ENCODE measurements around the gene ZBTB14. TPM values are rescaled to one million over a fixed set of nuclear protein-coding genes. Genes with fewer than 3 reads are reported as not detected.
A peak's percentile ranks its signal among the peaks of the same experiment; 100 is the strongest.

ZBTB14 gene
- total RNA-seq, 1 donor from 2014 or later, result 16.1 TPM

DNA sequence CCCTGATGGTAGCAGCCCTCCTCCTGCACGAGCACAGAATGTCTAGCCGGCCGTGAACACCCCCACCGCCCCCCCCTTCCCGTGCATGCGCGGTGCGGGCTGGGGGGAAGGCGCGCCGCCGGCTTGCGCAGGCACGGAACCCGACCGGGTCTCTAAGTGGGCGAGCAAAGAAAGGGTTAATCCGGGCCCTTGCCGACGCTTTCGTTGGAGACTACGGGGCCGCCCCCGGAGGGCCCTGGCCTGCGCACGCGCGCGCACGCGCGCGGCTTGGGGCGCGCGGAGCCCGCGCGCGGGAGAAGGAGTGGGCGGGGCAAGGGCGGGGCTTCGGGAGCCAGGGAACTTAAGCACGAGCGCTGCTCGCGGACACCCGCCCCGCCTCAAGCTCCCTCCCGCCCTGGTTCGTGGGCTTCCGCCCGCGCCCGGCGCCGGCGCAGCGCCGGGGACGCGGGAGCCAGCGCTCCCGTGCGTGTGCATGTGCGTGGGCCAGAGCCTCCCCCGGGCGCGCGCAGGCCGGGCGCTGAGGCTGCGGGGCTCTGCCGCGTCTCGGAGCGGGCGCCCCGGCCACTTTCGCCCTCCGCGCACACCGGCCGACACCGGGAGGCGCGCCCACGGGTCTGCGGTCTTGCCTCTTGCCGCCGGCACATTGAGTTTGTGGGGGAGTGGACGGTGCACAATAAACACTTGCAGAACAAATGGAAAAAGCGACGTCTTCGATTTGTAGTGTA lies 617 bp upstream of the ZBTB14 start:
- Histone ChIP-seq H3K27me3 (ENCODE audit: control insufficient read depth, insufficient read depth, low read length) (peaks cover 6% of the 10 kb centered on the region), H3K4me3 (ENCODE audit: low read depth, low read length) (peak overlapping the region; percentile 71), H3K36me3 (ENCODE audit: control insufficient read depth, insufficient read depth, low read length) (no peaks in the 10 kb centered on the region)
- DNase-seq (ENCODE audit: low read depth), result peak; percentile 77
- no peak for TF ChIP-seq CTCF (IDR thresholded peaks at IDR 0.05; ENCODE audit: insufficient read depth, low read length, poor library complexity, severe bottlenecking)

DNA sequence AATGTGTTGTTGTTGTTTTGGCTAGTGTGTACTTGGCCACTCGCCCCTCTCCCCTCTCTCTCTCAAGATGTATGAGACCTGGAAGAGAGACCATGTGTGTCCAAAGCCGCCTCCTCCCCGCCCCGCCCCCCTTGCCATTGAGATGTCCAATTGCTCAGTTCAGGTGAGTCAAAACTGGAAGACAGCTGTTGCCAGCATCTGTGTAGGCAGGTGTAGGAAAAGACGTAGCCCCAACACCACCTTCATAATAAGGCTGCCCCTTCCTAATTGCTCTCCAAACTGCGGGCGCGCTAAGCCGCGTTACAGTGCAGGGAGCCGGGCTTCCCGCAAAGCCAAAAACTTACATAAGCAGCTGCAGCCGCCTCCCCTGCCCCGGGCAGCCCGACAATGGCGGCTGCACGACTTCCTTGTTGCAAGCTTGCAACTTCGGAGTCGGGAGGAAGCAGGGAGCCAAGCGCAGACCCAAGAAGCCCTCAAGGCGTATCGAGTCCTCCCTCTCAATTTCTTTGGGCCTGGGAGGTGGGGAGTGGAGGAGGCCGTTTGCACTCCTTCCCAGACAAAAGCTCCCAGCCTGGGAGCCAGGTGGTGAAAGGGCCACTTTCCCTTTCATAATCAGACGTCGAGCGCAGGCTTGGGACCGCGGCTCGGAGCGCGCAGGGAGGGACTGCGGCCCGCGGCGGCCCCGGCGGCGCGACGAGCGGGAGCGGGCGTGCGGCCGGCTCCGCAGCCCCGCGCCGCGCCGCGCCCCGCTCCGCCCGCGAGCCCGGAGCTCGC lies 882 bp downstream of the ZBTB14 start:
- no peak for DNase-seq (ENCODE audit: low read depth)
- no peak for TF ChIP-seq CTCF (IDR thresholded peaks at IDR 0.05; ENCODE audit: insufficient read depth, low read length, poor library complexity, severe bottlenecking)
- peak overlapping the region; percentile 71 for H3K4me3 ChIP-seq (ENCODE audit: low read depth, low read length)
- H3K27me3 ChIP-seq (ENCODE audit: control insufficient read depth, insufficient read depth, low read length), result peaks cover 3% of the 10 kb centered on the region
- no peaks in the 10 kb centered on the region for H3K36me3 ChIP-seq (ENCODE audit: control insufficient read depth, insufficient read depth, low read length)

DNA sequence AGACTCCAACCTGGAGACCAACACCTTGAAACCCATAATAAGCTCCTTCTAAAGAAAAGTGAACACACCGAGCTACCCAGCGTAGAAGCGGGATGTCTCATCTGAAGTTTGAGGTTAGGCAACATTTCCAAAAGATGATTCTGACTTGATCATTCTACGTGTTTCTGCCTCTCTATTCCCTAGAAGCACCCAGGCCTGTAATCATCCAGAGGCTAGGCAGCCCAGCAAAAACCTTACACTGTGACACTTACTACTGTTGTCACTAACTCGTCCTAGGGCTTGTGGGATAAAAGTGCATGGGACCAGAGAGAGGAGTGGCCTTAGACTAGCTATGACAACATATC lies 1.4 kb downstream of the ZBTB14 start:
- no peaks in the 10 kb centered on the region for H3K27me3 ChIP-seq (ENCODE audit: control insufficient read depth, insufficient read depth, low read length)
- H3K36me3 ChIP-seq (ENCODE audit: control insufficient read depth, insufficient read depth, low read length), result no peaks in the 10 kb centered on the region
- no peak for TF ChIP-seq CTCF (IDR thresholded peaks at IDR 0.05; ENCODE audit: insufficient read depth, low read length, poor library complexity, severe bottlenecking)
- no peak for DNase-seq (ENCODE audit: low read depth)
- H3K4me3 ChIP-seq (ENCODE audit: low read depth, low read length), result peak overlapping the region; percentile 71

- TF ChIP-seq CTCF (IDR thresholded peaks at IDR 0.05; ENCODE audit: insufficient read depth, low read length, poor library complexity, severe bottlenecking), result no peak
- H3K4me3 ChIP-seq (ENCODE audit: low read depth, low read length), result no peak overlapping the region
- no peaks in the 10 kb centered on the region for H3K27me3 ChIP-seq (ENCODE audit: control insufficient read depth, insufficient read depth, low read length)
- DNase-seq (ENCODE audit: low read depth), result no peak
- H3K36me3 ChIP-seq (ENCODE audit: control insufficient read depth, insufficient read depth, low read length), result no peaks in the 10 kb centered on the region
Measured at GRCh38 chr18:5288517-5288935, 7.0 kb downstream of the ZBTB14 start.

DNA sequence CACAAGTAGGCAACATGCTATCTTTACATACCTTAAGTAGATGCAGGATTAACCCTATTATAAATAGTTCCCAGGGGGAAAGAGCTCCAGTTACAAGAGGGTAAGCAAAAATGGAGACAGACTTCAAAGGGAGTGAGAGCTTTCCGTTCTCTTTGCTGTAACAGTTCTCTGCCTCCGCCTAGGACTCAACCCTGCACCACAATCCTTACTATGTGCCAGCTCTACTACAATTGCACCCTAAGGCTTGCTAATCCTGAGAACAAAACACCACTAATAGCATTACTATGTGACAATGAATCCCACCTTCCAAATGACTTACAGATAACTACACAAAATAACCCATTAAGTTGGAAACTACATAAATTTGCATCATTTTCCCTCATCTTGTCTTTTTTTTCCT lies 7.7 kb downstream of the ZBTB14 start:
- no peak for DNase-seq (ENCODE audit: low read depth)
- H3K36me3 ChIP-seq (ENCODE audit: control insufficient read depth, insufficient read depth, low read length), result no peaks in the 10 kb centered on the region
- no peaks in the 10 kb centered on the region for H3K27me3 ChIP-seq (ENCODE audit: control insufficient read depth, insufficient read depth, low read length)
- H3K4me3 ChIP-seq (ENCODE audit: low read depth, low read length), result no peak overlapping the region
- TF ChIP-seq CTCF (IDR thresholded peaks at IDR 0.05; ENCODE audit: insufficient read depth, low read length, poor library complexity, severe bottlenecking), result no peak

Data from kidney epithelial cell (primary cell).